HEK293 (cell line): ENCODE measurements around the gene CLVS2.
A peak's percentile ranks its signal among the peaks of the same experiment; 100 is the strongest.

Source experiments
- CTCF ChIA-PET: fragments of 350-600 bp; formaldehyde crosslinking; extraction: SDS; loops from one replicate; lab custom pipeline; 2021; ENCODE audit warnings: antibody characterized with exemption; lab: Yijun Ruan, JAX
- POLR2A ChIA-PET: fragments of 300-600 bp; formaldehyde crosslinking; extraction: SDS; loops from one replicate; lab custom pipeline; 2020; ENCODE audit warnings: antibody characterized with exemption, inconsistent platforms; lab: Yijun Ruan, JAX
- H3K27ac ChIP-seq: fragments of 200-500 bp; sonication (Bioruptor generic); 2 replicates; pipeline ENCODE4 v1.5.1; 2014; ENCODE audit warnings: low read depth, low read length, control low read depth, inconsistent platforms; ENCODE audit errors: extremely low read depth
- H3K36me3 ChIP-seq, 2 experiments: fragments of 200-500 bp in 1 of 2; sonication (Bioruptor generic) in 1 of 2; 1 replicate in 1 of 2; 2 replicates in 1 of 2; pipeline ENCODE4 v1.5.1; 2014 to 2017; ENCODE audit warnings: inconsistent platforms in 2 of 2, low read length in 2 of 2; ENCODE audit not compliant: control insufficient read depth in 2 of 2, insufficient read depth in 1 of 2
- H3K4me1 ChIP-seq: fragments of 200-500 bp; sonication (Bioruptor generic); 2 replicates; pipeline ENCODE4 v1.5.1; 2014; ENCODE audit warnings: mild to moderate bottlenecking, low read length, inconsistent platforms; ENCODE audit not compliant: control insufficient read depth, insufficient read depth
- H3K4me3 ChIP-seq: 2 replicates; pipeline ENCODE4 v1.5.1; 2011; ENCODE audit warnings: low read depth, mild to moderate bottlenecking, control low read depth, low read length, moderate library complexity
- H3K9me3 ChIP-seq: fragments of 200-500 bp; sonication (Bioruptor generic); 2 replicates; pipeline ENCODE4 v1.5.1; 2014; ENCODE audit warnings: low read depth, low read length, inconsistent platforms; ENCODE audit not compliant: control insufficient read depth, insufficient read depth
- HOXC10 ChIP-seq: sonication (generic); formaldehyde crosslinking; IDR thresholded peaks from 2 replicates; pipeline ENCODE4 v1.8.1; 2023; ENCODE audit warnings: mild to moderate bottlenecking, missing genetic modification reagents
- SP3 ChIP-seq: fragments of 450-650 bp; formaldehyde crosslinking; IDR thresholded peaks from 2 replicates; pipeline ENCODE4 v1.5.1; 2016; ENCODE audit warnings: missing biosample characterization, missing genetic modification characterization
- YY2 ChIP-seq: fragments of 450-650 bp; formaldehyde crosslinking; IDR thresholded peaks from 2 replicates; pipeline ENCODE4 v1.5.1; 2016; ENCODE audit warnings: missing biosample characterization, missing genetic modification characterization
- ZBTB20 ChIP-seq: fragments of 450-650 bp; formaldehyde crosslinking; IDR thresholded peaks from 2 replicates; pipeline ENCODE4 v1.5.1; 2016; ENCODE audit warnings: missing biosample characterization, missing genetic modification characterization
- ZFHX2 ChIP-seq: fragments of 450-650 bp; formaldehyde crosslinking; conservative IDR thresholded peaks from 2 replicates; pipeline ENCODE4 v1.5.1; 2016; ENCODE audit warnings: missing biosample characterization, missing genetic modification characterization
- ZNF146 ChIP-seq: fragments of 450-650 bp; formaldehyde crosslinking; IDR thresholded peaks from 2 replicates; pipeline ENCODE4 v1.5.1; 2016; ENCODE audit warnings: missing biosample characterization, missing genetic modification characterization
- ZNF174 ChIP-seq: fragments of 450-650 bp; formaldehyde crosslinking; IDR thresholded peaks from 2 replicates; pipeline ENCODE4 v1.5.0; 2017; ENCODE audit warnings: missing biosample characterization, mild to moderate bottlenecking, missing genetic modification characterization
- ZNF248 ChIP-seq: fragments of 450-650 bp; formaldehyde crosslinking; IDR thresholded peaks from 2 replicates; pipeline ENCODE4 v1.5.1; 2017; ENCODE audit warnings: missing biosample characterization, missing genetic modification characterization
- ZNF366 ChIP-seq: fragments of 450-650 bp; formaldehyde crosslinking; conservative IDR thresholded peaks from 2 replicates; pipeline ENCODE4 v1.5.1; 2016; ENCODE audit warnings: missing biosample characterization, missing genetic modification characterization
- ZNF398 ChIP-seq: fragments of 450-650 bp; formaldehyde crosslinking; IDR thresholded peaks from 2 replicates; pipeline ENCODE4 v1.5.1; 2017; ENCODE audit warnings: missing biosample characterization, missing genetic modification characterization
- ZNF555 ChIP-seq: fragments of 450-650 bp; formaldehyde crosslinking; conservative IDR thresholded peaks from 2 replicates; pipeline ENCODE4 v1.5.1; 2017; ENCODE audit warnings: missing biosample characterization, mild to moderate bottlenecking, missing genetic modification characterization, inconsistent platforms
- ZNF704 ChIP-seq: fragments of 450-650 bp; formaldehyde crosslinking; IDR thresholded peaks from 2 replicates; pipeline ENCODE4 v1.5.1; 2016; ENCODE audit warnings: missing biosample characterization, missing genetic modification characterization
- ZNF830 ChIP-seq: fragments of 450-650 bp; IDR thresholded peaks from 2 replicates; pipeline ENCODE4 v1.5.0; 2018; ENCODE audit warnings: missing biosample characterization, missing genetic modification characterization, low read depth, mild to moderate bottlenecking, moderate library complexity
- ZNF837 ChIP-seq: fragments of 450-650 bp; formaldehyde crosslinking; IDR thresholded peaks from 2 replicates; pipeline ENCODE4 v1.5.1; 2016; ENCODE audit warnings: missing biosample characterization, missing genetic modification characterization
- ZSCAN30 ChIP-seq: fragments of 450-650 bp; IDR thresholded peaks from 2 replicates; pipeline ENCODE4 v1.5.1; 2018; ENCODE audit warnings: missing biosample characterization, mild to moderate bottlenecking, missing genetic modification characterization, moderate library complexity
- TF ChIP-seq, protein P1 (sequence below): fragments of 450-650 bp; formaldehyde crosslinking; IDR thresholded peaks from 2 replicates; pipeline ENCODE4 v1.5.1; 2017; ENCODE audit warnings: missing biosample characterization, missing genetic modification characterization
- TF ChIP-seq, protein P2 (sequence below): fragments of 450-650 bp; formaldehyde crosslinking; IDR thresholded peaks from 2 replicates; pipeline ENCODE4; 2016; ENCODE audit warnings: missing biosample characterization, missing genetic modification characterization
- TF ChIP-seq, protein P3 (sequence below): fragments of 450-650 bp; formaldehyde crosslinking; IDR thresholded peaks from 2 replicates; pipeline ENCODE4 v1.5.1; 2016; ENCODE audit warnings: missing biosample characterization, missing genetic modification characterization
- TF ChIP-seq, protein P4 (sequence below): fragments of 450-650 bp; formaldehyde crosslinking; IDR thresholded peaks from 2 replicates; pipeline ENCODE4 v1.5.1; 2017; ENCODE audit warnings: missing biosample characterization, missing genetic modification characterization
- TF ChIP-seq, protein P5 (sequence below): fragments of 450-650 bp; formaldehyde crosslinking; IDR thresholded peaks from 2 replicates; pipeline ENCODE4 v1.5.1; 2017; ENCODE audit warnings: missing biosample characterization, missing genetic modification characterization

CLVS2 gene

DNA sequence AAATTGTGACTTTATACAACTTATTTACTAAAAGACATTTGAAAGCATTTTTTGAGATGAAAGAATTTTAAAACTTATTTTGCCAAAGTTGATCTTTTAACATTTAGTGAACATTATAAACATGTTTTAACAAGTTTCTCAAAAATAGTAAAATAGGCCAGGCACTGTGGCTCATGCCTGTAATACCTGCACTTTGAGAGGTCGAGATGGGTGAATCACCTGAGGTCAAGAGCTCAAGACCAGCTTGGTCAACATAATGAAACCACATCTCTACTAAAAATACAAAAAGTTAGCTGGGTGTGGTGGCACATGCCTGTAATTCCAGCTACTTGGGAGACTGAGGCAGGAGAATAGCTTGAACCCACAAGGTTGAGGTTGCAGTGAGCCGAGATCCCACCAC is 78.6 kb downstream of the CLVS2 start:
- H3K4me3 ChIP-seq: no peak overlapping the region
- no peaks in the 10 kb centered on the region for H3K9me3 ChIP-seq
- no peaks in the 10 kb centered on the region for H3K36me3 ChIP-seq
- H3K4me1 ChIP-seq: no peaks in the 10 kb centered on the region
- TF ChIP-seq ZNF837 (tag by site-specific recombination) (no peak), ZNF146 (tag by site-specific recombination) (no peak), ZNF366 (tag by site-specific recombination) (no peak), ZNF830 (tag by site-specific recombination) (no peak)
- TF ChIP-seq, protein P1, sequence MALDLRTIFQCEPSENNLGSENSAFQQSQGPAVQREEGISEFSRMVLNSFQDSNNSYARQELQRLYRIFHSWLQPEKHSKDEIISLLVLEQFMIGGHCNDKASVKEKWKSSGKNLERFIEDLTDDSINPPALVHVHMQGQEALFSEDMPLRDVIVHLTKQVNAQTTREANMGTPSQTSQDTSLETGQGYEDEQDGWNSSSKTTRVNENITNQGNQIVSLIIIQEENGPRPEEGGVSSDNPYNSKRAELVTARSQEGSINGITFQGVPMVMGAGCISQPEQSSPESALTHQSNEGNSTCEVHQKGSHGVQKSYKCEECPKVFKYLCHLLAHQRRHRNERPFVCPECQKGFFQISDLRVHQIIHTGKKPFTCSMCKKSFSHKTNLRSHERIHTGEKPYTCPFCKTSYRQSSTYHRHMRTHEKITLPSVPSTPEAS (tag by site-specific recombination): no peak
- TF ChIP-seq, protein P2, sequence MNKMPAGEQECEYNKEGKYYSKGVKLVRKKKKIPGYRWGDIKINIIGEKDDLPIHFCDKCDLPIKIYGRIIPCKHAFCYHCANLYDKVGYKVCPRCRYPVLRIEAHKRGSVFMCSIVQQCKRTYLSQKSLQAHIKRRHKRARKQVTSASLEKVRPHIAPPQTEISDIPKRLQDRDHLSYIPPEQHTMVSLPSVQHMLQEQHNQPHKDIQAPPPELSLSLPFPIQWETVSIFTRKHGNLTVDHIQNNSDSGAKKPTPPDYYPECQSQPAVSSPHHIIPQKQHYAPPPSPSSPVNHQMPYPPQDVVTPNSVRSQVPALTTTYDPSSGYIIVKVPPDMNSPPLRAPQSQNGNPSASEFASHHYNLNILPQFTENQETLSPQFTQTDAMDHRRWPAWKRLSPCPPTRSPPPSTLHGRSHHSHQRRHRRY (tag by site-specific recombination): no peak
- TF ChIP-seq, all 188 proteins: peak for 0
- CTCF ChIA-PET: no interaction called here
- H3K27ac ChIP-seq: no peak overlapping the region
- POLR2A ChIA-PET: no interaction called here

DNA sequence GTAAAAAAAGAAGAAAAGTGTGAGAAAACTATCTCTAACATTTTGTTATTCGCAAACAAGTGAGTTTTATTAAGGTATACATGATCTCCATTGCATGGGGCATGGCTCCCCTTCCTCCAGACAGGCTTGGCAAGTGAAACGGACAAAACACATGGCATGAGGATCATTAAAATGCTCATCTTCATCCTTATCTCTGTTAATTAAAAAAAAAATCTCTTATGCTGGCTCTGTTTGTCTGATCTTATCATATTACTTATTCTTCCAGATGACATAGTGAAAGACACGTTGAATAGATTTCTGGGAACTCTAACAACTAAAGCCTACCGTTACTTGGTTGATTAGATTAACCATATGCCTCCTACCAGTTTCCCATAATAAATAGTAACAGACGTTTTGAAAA is 89.4 kb downstream of the CLVS2 start:
- H3K4me3 ChIP-seq: no peak overlapping the region
- no peaks in the 10 kb centered on the region for H3K36me3 ChIP-seq
- no peaks in the 10 kb centered on the region for H3K9me3 ChIP-seq
- CTCF ChIA-PET: no interaction called here
- POLR2A ChIA-PET: no interaction called here
- H3K27ac ChIP-seq: no peak overlapping the region
- peaks cover 2% of the 10 kb centered on the region; the same call in 1 of the 2 replicates for H3K4me1 ChIP-seq
- TF ChIP-seq ZNF174 (tag by site-specific recombination): no peak
- no peak for TF ChIP-seq ZBTB20 (tag by site-specific recombination)
- TF ChIP-seq SP3: no peak

DNA sequence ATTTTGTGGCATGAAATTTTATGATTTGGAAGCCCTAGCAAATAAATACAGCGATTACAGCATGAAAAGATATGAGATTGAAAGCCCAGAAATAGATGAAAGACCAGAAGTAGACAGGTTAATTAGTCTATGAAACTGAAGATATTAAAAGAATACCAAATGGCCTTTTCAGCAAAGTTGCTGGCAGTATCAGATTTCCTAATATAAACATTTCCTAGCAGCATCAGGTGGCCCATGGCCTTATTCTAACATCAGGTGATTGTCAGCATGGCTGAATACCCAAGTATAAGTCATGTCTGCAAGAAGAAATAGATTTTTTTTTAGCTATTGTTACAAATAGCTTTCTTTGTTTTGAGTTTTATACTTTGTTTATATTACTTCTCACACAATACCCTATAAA is 93.2 kb downstream of the CLVS2 start:
- POLR2A ChIA-PET: no interaction called here
- no peaks in the 10 kb centered on the region for H3K36me3 ChIP-seq
- H3K27ac ChIP-seq: no peak overlapping the region
- H3K4me3 ChIP-seq: no peak overlapping the region
- no peaks in the 10 kb centered on the region for H3K9me3 ChIP-seq
- CTCF ChIA-PET: interaction anchor here (0.7 kb wide), 1 partner anchor 219 kb away, joined by 3 read pairs; no protein-coding TSS in a partner anchor
- peaks cover 9% of the 10 kb centered on the region for H3K4me1 ChIP-seq
- TF ChIP-seq, protein P3, sequence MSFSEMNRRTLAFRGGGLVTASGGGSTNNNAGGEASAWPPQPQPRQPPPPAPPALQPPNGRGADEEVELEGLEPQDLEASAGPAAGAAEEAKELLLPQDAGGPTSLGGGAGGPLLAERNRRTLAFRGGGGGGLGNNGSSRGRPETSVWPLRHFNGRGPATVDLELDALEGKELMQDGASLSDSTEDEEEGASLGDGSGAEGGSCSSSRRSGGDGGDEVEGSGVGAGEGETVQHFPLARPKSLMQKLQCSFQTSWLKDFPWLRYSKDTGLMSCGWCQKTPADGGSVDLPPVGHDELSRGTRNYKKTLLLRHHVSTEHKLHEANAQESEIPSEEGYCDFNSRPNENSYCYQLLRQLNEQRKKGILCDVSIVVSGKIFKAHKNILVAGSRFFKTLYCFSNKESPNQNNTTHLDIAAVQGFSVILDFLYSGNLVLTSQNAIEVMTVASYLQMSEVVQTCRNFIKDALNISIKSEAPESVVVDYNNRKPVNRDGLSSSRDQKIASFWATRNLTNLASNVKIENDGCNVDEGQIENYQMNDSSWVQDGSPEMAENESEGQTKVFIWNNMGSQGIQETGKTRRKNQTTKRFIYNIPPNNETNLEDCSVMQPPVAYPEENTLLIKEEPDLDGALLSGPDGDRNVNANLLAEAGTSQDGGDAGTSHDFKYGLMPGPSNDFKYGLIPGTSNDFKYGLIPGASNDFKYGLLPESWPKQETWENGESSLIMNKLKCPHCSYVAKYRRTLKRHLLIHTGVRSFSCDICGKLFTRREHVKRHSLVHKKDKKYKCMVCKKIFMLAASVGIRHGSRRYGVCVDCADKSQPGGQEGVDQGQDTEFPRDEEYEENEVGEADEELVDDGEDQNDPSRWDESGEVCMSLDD: no peak
- TF ChIP-seq HOXC10 (CRISPR knock-in tag): no peak
- no peak for TF ChIP-seq ZNF704 (tag by site-specific recombination)
- no peak for TF ChIP-seq ZSCAN30 (tag by site-specific recombination)
- TF ChIP-seq ZNF555 (tag by site-specific recombination): no peak
- TF ChIP-seq ZFHX2 (tag by site-specific recombination): no peak
- no peak for TF ChIP-seq ZNF248 (tag by site-specific recombination)
- TF ChIP-seq YY2: no peak
- no peak for TF ChIP-seq ZNF146 (tag by site-specific recombination)
- TF ChIP-seq, protein P4, sequence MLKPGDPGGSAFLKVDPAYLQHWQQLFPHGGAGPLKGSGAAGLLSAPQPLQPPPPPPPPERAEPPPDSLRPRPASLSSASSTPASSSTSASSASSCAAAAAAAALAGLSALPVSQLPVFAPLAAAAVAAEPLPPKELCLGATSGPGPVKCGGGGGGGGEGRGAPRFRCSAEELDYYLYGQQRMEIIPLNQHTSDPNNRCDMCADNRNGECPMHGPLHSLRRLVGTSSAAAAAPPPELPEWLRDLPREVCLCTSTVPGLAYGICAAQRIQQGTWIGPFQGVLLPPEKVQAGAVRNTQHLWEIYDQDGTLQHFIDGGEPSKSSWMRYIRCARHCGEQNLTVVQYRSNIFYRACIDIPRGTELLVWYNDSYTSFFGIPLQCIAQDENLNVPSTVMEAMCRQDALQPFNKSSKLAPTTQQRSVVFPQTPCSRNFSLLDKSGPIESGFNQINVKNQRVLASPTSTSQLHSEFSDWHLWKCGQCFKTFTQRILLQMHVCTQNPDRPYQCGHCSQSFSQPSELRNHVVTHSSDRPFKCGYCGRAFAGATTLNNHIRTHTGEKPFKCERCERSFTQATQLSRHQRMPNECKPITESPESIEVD (tag by site-specific recombination): no peak
- TF ChIP-seq ZNF398 (tag by site-specific recombination): no peak
- TF ChIP-seq ZNF366 (tag by site-specific recombination): 0 out of 2 replicates have a peak, but pooled peaks have one; percentile 16
- TF ChIP-seq, protein P5, sequence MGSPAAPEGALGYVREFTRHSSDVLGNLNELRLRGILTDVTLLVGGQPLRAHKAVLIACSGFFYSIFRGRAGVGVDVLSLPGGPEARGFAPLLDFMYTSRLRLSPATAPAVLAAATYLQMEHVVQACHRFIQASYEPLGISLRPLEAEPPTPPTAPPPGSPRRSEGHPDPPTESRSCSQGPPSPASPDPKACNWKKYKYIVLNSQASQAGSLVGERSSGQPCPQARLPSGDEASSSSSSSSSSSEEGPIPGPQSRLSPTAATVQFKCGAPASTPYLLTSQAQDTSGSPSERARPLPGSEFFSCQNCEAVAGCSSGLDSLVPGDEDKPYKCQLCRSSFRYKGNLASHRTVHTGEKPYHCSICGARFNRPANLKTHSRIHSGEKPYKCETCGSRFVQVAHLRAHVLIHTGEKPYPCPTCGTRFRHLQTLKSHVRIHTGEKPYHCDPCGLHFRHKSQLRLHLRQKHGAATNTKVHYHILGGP (tag by site-specific recombination): peak; percentile 52
